ENCODE data around the gene APOL1.
A peak's percentile ranks its signal among the peaks of the same experiment; 100 is the strongest.
"Not testable (repeated sequence)": the region's sequence is repeated elsewhere in the genome, so short reads cannot be mapped to it uniquely, and the experiment has no call there.

Gene APOL1

GRCh38 chr22:36225333-36225922 lies 27.5 kb upstream of the APOL1 start:
- no peak for DNase-seq (ENCODE audit: low read depth)

DNA sequence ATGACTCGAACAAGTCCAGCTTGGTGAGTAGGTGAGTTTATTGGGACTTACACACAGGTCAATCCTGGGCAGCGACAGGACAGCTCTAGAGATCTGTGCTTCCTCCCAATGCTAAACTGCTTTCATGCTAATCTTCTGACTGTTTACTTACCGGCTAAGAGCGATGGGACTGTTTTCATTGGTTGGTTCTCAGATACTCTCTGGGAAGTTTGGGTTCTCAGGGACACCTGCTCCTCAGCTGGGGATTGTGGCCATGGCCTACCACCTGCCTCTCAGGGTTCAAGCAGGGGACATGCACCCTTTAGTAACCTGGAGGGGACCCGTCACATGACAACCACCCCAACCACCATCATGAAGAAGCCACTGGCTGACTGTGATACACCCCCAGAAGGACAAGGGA lies 26.7 kb upstream of the APOL1 start:
- no peak for DNase-seq (ENCODE audit: low read depth)

DNA sequence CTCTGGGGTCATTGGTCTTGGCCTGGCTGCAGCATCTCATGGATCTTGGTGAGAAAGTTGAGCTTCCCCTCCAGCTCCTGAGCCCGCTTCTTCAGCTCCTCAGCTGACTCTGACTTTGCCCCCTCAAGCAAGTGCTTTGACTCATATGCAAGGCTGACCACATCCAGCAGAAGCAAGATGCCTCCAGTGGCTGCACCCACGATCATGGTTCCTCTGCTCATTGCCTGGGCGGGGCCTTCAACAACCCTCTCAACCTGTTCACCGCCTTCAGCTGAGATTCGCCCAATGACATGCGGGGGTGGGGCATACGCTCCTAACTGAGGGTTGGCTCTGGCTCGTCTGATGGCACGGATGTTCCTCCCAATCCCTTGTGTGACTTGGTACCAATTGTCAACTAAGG lies 25.5 kb upstream of the APOL1 start:
- DNase-seq (ENCODE audit: low read depth) = no peak

DNA sequence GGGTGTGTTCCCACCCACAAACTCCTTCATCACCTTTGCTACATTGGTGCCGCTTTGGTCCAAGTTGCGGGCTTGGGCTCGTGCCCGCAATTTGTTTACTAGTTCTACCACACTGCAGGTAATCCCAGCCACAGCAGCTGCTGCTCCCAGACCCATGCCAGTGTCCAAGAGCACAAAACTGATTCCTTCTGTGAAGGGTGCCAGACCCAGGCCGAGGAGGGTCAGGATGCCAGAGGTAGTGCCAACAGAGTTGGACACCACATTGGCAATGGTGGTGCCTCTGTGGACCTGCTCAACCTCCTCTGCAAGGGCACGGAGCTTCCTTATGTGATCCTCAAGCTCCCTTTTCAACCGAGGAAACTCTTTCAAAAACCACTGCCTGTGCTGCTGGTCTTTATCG lies 25.1 kb upstream of the APOL1 start:
- no peak for DNase-seq (ENCODE audit: low read depth)

DNA sequence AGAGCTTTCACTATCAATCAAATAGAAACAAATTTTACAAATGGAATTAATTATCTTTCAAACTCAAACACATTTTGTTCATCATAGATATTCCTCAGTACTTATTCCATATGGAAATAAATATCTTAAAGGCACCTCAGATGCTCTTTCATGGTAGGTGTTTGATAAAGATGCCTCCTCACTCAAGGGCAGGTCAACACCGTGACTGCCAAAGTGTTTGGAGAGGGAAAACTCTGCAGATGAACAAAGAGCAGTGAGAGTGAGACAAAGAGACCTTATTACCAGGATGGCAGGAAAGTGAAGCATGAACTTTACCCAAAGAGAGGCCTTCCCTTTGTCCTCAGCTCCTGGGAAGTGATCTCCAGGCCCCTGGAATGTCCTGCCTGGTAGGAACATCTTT lies 24.6 kb upstream of the APOL1 start:
- not testable (repeated sequence) for DNase-seq (ENCODE audit: low read depth)

DNA sequence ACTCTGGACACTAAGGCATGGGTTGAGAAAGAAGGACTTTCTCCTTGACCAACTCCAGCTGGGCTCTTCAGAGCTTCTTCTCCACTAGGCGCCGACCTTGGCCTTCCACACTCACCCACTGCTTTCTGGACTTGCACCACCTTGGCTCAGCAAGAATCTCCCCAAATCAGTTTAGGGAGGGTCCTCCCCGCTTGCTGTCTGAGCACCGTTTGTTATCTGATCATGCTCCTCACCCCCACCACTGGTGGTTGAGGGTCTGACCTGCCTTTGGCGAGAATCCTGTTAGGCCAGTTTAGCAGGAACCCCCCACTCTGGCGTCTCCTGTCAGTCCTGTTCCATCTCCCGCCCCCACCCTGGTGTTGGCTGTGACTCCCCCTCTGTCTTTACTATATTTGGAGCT lies 24.0 kb upstream of the APOL1 start:
- DNase-seq (ENCODE audit: low read depth) = no peak

- DNase-seq (ENCODE audit: low read depth) = not testable (repeated sequence)
Measured at GRCh38 chr22:36229649-36230048, 23.3 kb upstream of the APOL1 start.

- DNase-seq (ENCODE audit: low read depth) = not testable (repeated sequence)
Measured at GRCh38 chr22:36231051-36231450, 21.9 kb upstream of the APOL1 start.

- no peak for DNase-seq (ENCODE audit: low read depth)
Measured at GRCh38 chr22:36232715-36233401, 20.1 kb upstream of the APOL1 start.

- DNase-seq (ENCODE audit: low read depth) = no peak
Measured at GRCh38 chr22:36233796-36234195, 19.1 kb upstream of the APOL1 start.

DNA sequence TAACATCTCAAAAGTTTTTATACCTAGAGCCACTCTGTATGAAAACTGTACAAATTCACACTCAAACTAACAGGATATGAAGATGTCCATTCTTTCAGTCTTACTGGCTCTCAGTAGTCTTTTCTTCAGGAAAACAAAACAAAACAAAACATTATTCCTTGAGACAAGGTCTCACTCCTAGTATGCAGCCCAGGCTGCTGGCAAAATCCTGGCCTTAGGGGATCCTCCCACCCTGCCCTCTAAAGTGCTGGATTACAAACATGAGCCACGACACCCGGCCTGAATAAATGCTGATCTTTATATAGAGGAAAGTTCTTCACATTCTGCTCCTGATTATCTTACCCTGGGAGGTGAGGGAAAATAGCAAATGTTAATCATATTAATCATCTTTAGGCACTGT lies 18.7 kb upstream of the APOL1 start:
- no peak for DNase-seq (ENCODE audit: low read depth)

DNA sequence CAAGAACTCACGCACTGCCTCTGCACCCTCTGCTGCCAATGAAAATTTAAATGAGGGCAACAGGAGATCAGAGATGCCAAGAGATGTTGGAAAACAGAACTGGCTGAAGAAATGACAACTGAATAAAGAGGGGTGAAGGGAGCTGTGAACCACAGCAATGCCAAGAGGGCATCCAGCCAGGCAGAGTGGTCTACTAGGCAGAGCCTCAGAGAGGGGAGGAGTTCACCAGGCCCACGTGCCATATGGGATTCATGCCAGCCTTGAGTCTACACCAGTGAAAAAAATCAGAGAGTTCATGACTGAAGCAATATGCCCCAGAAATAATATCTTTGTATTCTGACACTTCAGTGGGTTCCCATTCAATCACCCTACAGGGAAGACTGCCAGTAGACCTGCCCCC lies 18.0 kb upstream of the APOL1 start:
- no peak for DNase-seq (ENCODE audit: low read depth)

GRCh38 chr22:36235585-36235984 lies 17.3 kb upstream of the APOL1 start:
- DNase-seq (ENCODE audit: low read depth) = no peak

DNA sequence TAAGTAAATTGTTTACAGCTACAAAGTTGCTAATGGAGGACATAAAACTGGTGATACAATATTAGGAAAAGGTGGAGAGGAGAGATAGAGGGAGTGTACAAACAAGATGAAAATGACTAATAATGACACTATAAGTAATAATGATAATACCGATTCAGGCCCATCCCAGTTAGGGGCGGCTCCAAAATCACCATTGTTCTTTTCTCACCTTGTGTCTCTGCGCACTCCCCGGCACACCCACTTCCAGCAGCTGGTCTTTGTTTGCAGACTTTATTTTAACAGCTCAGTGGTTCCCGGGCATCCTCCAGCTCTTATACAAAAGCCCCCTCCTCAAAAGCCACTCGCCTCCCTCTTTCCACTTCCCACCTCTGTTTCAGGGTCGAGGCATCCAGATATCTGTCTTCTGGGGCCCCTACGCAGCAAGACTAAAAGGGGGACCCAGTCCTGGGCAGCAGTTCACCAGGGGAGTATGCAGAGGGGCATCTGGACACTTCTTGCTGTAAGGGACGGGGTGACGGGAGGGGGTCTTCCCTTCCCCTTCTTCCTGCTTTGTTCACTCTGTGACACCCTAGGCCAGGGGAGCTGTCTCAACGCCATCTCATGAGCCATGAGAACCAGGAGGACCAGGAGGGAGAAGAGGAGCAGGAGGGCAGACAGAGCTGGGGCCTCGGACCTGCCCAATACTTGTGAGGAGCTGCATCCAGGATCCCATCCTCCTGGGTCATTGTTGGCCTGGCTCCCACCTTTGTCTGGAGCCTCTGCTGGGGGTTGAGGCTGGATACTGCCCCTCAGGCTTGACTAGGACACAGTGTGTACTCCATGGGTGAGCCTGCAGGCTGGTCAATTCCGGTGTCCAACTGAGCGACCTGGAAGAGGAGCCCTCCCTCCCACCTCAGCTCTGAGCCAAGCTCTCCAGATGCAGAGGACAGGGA lies 16.3 kb upstream of the APOL1 start:
- no peak for DNase-seq (ENCODE audit: low read depth)

DNA sequence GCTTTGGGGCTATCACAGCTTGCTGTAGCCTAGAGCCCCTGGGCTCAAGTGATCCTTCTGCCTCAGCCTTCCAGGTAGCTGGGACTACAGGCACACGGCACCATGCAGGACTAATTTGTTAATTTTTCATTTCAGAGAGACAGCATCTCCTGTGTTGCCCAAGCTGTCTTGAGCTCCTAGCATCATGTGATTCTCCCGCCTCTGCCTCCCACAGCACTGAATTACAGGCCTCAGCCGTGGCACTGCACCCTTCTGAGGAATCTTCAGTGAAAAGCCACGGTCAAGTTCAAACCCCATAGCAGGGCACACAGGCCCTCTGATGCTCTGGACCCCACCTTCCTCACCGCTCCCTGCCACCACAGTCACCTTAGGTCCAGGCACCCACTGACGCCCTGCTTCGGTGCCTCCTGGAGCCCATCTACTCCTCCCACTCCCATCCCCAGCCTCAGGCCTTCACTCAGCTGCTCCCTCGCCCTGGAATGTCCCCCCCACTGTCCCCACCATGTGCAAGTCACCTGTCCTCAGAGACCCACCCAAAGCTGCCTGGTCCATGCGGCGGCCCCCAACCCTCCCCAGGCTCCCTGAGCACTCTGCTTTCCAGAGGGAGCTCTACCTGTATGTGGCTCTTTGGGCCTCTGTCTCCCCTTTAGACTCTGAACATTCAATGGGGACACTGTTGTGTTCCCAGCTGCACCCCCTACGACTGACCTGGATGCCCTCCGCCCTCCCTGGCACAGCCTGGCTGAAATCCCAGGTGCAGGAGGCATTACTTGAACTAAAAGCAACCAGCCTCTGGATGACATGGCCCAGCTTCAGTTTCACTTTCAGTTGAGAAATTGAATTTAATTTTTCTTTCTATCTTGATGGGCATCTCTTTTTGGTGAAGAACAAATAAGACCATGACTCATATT lies 15.2 kb upstream of the APOL1 start:
- DNase-seq (ENCODE audit: low read depth) = no peak

DNA sequence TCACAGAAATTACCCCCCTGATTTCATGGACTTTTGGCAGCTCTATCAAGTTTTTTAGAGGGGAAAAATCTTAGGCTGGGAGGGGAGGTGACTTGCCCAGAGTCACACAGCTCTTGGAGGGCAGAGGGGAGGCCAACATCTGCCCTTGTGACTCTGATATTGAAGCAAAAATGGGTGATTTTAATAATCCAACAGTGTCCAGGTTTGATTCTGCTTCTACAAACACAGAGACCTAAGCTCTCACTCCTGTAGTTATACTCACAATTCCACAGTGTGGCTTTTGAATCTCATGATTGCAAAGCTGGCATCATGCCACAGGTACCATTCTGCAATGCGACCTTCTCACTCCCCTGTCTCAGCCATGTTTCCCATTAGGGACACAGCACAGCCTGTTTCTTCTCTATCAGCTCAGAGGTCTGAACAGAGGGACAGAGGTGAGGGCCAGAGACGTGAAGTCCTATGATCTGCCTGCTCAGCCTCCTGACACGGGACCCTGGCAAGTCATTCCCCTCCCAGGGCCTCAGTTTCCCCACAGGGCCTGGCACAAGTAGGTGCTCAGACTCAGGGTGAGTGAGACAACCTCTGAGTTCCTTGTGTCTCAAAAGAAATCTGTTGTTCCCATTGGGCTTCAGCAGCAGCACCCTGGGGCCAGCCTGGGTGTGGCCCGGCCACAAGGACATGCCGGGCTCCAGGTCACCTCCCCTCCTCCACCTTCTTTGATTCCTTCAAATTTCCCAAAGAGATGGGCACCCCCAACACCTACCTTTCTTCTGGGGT lies 14.4 kb upstream of the APOL1 start:
- no peak for DNase-seq (ENCODE audit: low read depth)

DNA sequence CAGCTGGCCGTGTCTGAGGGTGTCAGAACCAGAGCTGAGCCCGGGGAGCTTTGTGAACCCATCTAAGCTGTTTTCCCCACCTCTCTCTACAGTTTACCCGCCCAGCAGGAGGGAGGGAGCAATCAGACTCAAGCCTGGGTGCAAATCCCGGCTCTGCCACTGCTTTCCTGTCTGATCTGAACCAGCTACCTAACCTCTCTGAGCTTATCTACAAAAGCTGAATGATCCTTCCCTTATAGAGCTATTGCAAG lies 13.9 kb upstream of the APOL1 start:
- no peak for DNase-seq (ENCODE audit: low read depth)

DNA sequence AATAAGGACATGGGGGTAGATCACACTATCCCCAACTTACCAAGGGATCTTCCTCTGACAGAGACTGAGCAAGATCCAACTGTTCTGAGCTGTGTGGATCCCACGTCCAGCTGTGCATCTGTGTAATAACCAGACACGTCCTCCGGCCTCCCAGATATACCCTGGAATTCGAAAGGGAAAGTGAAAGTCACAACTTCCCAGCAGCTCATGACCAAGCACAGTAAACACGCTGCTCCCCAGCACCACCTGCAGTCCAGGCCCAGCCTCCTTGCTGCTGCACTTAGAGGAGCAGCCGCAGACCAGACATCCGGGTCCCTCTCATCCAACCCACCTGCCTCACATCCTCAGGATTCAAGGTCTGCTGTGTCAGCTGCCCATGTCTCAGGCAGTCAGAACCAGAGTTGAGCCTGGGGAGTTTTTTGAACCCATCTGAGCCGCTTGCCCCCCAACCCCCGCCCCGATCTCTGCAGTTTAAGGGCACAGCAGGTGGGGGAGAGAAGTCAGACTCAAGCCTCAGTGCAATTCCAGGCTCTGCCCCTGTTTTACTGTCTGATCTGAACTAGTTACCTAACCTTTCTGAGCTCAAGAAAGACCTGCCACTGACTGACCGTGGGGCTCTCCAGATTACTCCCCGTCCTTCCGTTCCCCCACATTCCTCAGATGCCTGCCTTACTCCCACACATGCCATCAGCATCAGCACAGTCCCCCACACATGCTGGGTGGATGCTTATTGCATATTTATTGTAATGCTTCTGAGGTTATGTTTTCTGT lies 13.3 kb upstream of the APOL1 start, which contains the start of gene APOL2:
Gene APOL2, minus strand, starts transcription at position 127 of the 771 bp plus-strand sequence. CDS start 6,365 bp downstream, outside the sequence.
- DNase-seq (ENCODE audit: low read depth) = peak; percentile 97

GRCh38 chr22:36243986-36244385 lies 8.9 kb upstream of the APOL1 start:
- DNase-seq (ENCODE audit: low read depth) = no peak

All from EH (cell line).